D721Med (cell line): ENCODE measurements around the gene RERE.

Source experiments
- DNase-seq: peaks from one replicate; pipeline ENCODE4 v3.0.0; 2011; ENCODE audit warnings: low spot score; ENCODE audit not compliant: insufficient read length
- FAIRE-seq: peaks from 2 replicates; lab custom pipeline; 2011; peaks lifted over from hg19 to GRCh38; lab: Jason Lieb, UNC
- TF ChIP-seq, protein P1 (sequence below): IDR thresholded peaks from 2 replicates; pipeline ENCODE4 v1.5.1; 2012; ENCODE audit warnings: mild to moderate bottlenecking, control low read depth; ENCODE audit not compliant: insufficient read depth; ENCODE audit errors: missing control alignments

Gene RERE

DNA sequence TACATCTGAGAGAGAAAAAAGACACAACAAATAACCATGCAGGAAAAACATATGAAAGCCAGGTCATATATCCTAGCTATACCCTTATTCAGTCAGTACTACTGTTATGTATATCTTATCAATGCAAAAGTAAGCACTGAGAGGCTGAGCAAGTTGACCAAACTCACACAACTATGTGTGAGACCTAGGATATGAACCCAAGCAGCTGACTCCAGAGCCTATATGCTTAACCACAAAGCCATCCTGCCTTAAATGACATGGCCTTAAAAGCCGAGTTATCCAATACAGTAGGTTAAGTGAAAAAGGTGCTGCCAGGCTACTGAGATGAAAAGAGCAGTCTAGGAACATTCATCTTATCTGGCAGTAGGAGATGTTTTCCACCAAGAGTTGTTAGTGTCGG is 151.6 kb downstream of the RERE start:
- no peak for DNase-seq
- TF ChIP-seq, protein P1, sequence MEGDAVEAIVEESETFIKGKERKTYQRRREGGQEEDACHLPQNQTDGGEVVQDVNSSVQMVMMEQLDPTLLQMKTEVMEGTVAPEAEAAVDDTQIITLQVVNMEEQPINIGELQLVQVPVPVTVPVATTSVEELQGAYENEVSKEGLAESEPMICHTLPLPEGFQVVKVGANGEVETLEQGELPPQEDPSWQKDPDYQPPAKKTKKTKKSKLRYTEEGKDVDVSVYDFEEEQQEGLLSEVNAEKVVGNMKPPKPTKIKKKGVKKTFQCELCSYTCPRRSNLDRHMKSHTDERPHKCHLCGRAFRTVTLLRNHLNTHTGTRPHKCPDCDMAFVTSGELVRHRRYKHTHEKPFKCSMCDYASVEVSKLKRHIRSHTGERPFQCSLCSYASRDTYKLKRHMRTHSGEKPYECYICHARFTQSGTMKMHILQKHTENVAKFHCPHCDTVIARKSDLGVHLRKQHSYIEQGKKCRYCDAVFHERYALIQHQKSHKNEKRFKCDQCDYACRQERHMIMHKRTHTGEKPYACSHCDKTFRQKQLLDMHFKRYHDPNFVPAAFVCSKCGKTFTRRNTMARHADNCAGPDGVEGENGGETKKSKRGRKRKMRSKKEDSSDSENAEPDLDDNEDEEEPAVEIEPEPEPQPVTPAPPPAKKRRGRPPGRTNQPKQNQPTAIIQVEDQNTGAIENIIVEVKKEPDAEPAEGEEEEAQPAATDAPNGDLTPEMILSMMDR = no peak
- no peak for FAIRE-seq

DNA sequence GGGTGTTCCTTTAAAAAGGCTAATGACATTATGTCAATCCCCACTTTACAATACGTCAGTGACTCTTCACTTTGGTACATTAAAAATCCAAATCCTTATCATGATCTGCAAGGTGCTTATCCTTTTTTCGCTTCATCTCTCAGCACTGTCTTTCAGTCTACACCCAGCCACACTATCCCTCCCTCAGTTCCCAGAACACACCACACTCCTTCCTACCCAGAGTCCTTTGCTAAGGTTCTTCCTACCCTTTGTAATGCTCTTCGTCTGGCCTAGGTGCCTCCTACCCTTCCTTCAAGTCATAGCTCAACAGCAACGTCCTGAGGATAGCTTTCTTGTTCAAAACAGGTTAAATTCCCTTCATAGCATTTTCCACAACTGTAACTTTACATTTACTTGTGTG is 152.6 kb downstream of the RERE start:
- TF ChIP-seq, protein P1 = no peak
- FAIRE-seq (no peak), DNase-seq (no peak)

DNA sequence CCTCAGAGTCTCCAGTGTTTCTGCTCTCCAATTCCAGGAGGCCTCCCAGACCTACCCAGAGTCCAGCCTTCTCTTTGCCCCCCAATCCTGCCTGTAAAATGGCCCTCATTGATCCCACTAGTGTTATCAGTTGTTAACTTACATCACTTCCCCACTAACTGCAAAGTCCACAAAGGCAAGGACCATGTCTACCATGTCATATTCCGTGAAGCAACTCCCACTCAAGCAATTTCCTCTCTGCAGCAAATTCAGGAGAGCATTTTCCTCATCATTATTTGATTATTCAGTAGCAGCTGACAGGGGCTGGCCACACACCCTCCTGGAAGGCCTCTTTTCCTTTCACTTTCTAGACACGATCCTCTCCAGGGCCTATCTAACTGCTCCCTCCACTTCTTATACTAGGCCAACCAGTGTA is 153.5 kb downstream of the RERE start:
- no peak for FAIRE-seq
- DNase-seq = no peak
- TF ChIP-seq, protein P1 = no peak

DNA sequence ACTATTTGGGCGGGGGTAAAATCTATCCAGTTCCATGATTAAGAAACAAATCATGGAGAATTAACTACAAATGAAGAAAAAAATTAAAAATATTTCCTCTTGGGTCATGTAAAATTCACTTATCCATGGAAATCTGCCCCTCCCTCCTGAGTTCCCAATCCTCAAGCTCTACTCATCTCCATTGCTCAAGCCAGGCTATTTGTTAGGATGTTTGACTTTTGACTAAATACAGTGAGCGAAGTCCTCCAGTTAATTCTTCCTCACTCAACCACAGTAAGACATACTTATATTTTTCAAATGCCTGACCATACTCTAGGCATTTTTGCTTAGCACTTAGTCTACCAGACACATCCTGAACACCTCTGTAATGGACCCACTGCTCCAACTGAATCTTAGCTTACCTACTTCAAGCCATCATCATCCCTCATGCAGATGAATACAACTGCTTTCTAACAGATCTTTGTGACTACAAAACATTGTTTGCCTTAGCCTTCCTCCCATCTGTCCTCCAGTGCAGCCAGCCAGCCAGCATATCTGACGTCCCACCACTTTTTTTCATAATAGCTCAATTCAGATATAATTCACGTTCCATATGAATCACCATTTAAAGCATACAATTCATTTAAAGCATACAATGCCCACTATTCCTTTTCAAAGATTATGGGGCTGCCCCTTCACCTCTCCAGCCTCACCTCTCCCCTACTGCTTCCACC is 154.2 kb downstream of the RERE start:
- FAIRE-seq = no peak
- DNase-seq = no peak
- TF ChIP-seq, protein P1 = no peak

DNA sequence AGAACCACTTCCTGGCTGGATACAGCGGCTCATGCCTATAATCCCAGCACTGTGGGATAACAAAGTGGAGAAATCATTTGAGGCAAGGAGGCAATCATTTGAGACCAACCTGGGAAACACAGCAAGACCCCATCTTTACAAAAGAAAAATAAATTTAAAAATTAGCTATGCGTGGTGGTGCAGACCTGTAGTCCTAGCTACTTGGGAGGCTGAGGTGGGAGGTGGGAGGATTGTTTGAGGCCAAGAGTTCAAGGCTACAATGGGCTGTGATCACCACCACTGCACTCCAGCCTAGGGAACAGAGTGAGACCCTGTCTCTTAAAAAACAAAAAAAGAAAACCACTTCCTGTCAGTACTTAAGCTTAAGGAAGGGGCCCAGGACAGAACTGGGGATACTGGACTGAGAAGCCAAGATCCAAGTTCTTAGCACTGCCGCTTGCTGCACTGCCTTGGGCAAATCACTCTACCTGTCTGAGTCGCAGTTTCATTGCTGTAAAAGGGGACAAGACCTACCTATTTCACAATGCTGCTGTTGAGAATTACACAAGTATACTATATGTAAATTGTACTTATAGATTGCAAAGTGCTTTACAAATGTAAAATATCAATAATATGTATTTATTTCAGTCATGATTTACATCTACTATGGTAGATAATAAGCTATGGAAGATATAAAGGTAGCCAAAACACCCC is 154.9 kb downstream of the RERE start:
- FAIRE-seq (no peak), DNase-seq (no peak)
- TF ChIP-seq, protein P1 = no peak

DNA sequence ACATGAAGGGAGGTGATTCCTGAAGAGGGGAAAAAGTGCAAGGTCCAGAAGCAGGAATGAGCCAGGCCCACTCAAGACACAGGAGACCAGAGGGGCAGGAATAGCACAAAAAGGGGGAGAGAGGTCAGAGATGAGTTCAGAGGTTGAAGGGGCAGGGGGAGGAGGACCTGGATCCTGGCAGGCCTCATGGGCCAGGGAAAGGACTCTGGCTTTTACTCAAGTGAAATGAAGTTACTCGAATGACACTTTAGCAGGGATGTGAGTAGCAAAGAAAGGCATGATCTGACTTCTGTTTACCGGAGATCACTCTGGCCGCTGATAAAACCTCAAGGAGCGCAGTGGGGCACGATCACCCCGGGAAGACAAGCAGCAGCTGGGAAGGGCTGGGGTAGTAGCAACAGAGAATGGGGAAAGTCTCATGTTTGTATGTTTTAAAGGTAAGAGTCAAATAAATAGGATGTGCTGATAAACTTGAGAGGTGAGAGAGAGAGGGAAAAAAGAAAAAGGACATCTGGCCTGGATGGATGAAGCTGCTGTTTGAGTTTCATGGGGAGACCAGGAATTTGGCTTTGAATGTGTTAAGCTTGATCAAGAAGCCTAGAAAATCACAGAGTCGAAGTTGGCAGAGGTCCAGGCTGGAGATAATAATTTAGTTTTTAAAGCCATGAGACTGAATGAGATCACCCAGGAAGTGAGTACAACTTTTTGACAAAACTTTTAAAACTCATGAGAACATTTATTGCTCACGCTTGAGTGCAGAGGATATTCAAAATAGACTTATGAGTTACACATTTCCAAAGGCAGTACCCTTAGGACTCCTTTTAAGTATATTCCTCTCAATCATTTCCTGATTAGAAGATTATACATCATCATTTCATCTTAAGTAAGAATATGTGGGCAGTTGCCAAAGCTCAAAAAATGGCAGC is 156.0 kb downstream of the RERE start:
- TF ChIP-seq, protein P1 = no peak
- DNase-seq = no peak
- FAIRE-seq = no peak
